HG03460 (cell line): Measurements from ENCODE around the gene SLC10A3.

Experiments
- ATAC-seq: cut with Tn5 transposase; IDR thresholded peaks from one replicate; pipeline ENCODE4 v1.9.1; 2021; ENCODE audit not compliant: unreplicated experiment

Gene SLC10A3

DNA sequence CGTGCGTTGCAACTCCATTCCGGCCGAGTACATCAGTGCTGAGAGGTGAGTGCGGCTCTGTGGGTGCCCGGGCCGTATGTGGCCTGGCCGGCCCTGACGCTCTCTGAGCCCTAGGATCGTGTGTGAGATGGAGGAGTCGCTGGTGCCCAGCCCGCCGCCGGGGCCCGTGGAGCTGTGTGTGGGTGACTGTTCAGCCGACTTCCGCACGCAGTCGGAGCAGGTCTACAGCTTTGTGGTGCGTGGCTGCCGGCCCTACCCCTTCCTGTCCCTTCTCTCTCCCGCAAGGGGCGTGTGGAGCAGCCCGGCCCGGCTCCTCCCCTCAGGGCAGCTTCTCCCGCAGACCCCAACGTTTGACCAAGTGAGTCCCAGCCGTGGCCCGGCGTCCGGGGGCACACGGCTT lies 24.4 kb downstream of the SLC10A3 start:
- ATAC-seq: no peak

DNA sequence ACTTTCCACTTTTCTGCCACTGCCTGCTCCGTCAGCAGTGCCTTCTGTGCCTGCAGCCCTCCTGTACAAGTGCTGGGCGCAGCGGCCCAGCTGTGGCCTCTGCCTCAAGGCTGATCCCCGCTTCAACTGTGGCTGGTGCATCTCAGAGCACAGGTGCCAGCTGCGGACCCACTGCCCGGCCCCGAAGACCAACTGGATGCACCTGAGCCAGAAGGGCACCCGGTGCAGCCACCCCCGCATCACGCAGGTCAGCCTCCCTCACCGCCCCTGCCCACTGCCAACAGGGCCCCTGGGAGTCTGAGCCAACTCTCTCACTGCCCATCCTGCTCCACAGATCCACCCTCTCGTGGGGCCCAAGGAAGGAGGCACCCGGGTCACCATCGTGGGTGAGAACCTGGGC lies 24.8 kb downstream of the SLC10A3 start:
- no peak for ATAC-seq

DNA sequence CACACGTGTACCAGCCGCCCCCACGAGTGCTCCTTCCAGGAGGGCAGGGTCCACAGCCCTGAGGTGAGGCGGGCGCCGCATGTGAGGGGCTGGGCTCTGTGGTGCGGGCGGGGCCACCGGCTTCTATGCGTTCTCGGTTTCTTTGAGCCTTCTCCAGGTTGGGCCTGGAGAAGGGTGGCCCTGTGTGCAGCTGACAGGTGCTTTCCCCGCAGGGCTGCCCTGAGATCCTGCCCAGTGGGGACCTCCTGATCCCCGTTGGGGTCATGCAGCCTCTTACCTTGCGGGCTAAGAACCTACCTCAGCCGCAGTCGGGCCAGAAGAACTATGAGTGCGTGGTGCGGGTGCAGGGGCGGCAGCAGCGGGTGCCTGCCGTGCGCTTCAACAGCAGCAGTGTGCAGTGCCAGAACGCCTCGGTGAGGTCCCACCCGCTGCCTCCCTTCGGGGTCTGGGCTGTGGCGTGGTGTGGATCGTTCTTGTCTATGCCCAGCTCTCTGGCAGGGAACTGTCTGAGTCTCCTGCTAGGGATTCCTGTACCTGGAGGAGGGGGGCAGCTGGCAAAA lies 25.5 kb downstream of the SLC10A3 start:
- ATAC-seq: no peak

DNA sequence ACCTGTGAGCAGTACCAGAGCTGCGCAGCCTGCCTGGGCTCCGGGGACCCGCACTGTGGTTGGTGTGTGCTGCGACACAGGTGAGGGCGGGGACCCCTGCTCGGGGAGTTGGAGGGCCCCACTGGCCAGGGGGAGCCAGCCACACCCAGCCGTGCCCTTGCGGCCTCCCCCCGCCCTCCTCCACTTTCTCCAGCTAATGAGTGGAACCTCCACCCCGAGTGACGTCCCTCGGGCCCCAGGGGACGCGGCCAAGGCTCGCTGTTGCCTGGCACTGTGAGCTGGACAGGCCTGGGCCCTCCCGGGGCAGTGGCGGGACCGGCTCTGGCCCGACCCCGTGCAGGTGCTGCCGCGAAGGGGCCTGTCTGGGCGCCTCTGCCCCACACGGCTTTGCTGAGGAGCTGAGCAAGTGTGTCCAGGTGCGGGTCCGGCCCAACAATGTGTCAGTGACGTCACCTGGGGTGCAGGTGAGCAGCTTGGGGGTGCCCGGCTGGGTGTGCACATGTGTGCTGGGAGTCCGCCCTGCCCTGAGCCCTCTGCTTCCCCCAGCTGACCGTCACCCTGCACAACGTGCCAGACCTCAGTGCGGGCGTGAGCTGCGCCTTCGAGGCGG lies 26.7 kb downstream of the SLC10A3 start:
- no peak for ATAC-seq

DNA sequence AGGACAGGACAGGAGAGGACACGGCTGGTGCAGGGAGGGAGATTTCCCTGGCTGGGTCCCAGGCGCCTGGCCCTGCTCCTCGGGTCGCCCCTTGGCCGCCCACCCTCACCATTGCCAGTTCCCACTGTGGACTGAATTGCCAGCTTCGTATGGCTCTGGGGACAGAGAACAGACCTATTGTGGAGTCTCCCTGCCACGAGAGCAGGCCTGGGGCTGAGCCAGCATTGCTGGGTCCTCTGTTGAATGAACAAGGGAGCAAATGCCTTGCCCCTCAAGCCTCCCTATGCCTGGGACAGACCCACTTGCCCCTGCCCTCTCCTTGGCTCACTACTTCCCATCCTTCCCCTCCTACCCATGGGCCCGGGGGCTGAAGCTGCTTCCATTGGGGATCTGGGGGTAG lies 28.0 kb downstream of the SLC10A3 start:
- no peak for ATAC-seq

DNA sequence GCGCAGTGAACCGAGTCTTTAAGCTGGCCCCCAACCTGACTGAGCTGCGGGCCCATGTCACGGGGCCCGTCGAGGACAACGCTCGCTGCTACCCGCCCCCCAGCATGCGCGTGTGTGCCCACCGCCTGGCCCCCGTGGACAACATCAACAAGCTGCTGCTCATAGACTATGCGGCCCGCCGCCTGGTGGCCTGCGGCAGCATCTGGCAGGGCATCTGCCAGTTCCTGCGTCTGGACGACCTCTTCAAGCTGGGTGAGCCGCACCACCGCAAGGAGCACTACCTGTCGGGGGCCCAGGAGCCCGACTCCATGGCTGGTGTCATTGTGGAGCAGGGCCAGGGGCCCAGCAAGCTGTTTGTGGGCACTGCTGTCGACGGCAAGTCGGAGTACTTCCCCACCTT lies 30.1 kb downstream of the SLC10A3 start:
- no peak for ATAC-seq

DNA sequence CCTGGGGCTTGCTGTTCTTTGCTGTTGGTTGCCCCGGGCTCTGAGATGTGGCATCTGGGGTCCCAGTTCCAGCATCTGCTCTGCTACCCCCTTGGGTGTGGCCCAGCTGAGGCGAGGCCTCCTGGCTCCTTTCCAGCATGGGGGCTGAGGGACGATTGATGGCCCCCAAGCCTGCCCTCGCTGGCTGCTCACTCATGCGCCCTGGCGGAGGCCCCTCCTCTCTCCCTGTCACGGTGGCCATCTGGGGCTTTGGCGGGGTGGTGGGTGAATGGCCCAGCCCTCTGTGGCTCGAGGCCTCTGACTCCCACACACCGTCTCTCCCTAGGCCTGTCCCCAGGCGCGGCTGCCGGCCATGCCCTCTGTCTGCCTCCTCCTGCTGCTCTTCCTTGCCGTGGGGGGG lies 30.6 kb downstream of the SLC10A3 start:
- no peak for ATAC-seq

DNA sequence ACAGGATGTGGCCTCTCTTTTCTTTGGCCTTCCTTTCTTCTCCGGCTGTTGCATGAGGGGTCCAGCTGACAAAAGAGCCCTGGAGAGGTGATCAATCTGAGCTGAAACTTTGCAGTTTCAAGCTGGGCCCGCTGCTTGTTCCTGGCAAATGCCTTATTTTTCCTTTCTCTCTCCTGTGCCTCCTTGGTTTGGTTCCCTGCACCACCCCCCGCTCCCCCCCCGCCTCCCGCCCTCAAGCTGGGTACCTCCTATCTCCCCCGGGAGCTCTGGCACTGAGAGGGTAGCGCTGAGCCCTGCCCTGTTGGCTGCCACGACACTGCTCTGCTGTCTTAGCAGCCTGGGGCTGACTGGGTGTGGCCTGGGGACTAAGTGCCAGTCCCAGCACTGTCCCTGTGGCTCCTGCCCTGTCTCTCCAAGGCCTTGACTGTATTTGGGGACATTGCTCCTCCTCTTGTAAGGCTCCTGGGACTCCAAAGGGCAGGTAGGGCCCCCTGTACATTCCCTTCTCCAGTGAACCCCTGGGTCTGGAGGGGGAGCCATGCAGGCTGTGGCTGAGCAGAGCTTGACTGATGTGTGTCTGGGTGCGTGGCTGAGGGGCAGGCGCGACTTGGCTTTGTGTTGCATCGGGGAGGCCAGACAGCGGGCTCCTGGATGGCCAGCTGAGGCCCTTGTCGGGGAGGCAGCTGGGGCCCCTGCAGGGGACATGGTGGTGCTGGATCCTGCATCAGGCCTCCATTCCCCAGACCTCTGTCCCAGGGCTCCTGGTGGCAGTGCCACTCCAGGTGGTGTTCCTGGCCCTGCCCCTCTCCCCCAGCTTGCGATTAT lies 31.3 kb downstream of the SLC10A3 start:
- no peak for ATAC-seq

DNA sequence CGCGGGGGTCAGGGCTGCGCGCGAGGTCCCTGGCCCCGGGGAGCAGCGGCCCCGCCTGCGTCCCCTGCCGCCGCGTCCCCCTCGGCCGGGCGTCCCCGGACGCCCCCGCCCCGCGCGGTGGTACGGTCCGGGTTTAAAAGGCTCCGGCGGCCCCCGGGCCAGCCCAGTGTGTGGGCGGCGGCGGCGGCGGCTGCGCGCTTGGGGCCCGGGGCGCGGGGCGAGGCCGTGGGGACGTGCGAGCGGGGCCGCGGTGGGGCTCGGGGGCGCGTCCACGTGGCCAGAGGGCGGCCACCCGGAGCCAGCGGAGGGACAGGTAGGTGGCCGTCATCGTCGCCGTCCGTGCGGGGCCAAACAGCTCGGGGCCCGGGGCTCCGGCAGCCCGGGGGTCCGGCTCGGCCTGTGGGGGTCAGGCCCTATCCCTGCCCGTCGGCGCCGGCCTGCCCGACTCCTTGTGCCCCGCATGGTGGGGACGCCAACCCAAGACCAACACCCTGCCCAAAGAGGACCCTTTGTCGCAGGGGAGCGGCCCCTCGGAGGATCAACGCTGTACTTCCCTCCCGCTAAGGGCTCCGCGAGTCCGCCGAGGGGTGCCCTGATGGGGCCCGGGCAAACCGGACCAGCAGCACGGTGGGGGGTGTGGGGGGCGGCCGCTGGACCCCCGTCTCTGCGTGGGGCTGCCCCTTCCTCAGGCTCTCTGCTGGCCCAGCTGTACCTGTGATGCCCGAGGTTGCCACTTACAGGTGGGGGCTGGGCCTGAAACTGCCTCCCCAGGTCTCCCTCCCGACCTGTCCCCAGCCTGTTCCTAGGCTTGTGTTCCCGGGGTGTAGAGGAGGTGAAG lies 32.1 kb downstream of the SLC10A3 start, which contains the start of gene PLXNA3:
TSS of gene PLXNA3 (plus strand) at position 166 of the 838 bp plus-strand sequence. CDS start 1,903 bp downstream, outside the sequence.
- peak; percentile 55 for ATAC-seq

DNA sequence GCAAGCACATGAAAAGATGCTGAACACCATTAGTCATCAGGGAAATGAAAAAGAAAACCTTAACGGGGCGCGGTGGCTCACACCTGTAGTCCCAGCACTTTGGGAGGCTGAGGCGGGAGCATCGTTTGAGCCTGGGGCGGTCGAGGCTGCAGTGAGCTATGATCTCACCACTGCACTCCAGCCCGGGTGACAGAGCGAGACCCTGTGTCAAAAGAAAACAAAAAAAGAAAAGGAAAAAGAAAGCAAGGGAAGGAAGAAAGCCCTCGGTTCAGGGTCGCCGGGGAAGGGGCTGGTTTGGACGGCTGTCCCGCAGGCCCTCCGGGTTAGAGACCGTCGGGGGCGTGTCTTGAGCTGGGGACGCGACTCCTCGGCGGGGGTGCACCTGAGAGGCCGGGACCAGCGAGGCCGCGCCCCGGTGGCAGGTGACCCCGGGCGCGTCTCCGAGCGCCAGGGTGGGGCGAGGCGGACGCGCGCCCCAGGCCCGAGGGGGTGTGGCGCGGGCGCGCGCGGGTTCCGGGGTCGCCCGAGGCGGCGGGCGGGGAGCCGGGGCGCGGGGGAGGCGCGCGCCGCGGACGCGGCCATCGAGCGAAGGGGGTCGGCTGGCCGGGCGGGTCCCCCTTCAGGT lies 32.8 kb downstream of the SLC10A3 start:
- ATAC-seq: peak; percentile 54

DNA sequence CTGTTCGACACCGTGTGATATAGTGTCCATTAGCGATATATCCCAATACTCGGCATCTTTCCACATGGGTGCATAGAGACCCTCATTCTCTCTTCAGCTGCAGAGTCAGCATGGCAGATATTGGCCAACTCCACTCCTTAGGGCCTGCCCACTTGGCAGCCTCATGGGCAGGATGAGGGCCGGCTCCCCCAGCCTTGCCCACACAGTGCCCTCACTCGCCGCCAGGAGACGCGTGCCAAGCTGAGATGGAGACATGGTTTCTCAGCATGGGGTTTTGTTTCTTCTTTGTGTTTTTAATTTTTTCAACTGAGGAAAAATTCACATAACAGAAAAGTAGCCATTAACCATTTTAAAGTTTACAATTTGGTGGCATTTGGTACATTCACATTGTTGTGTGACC lies 37.6 kb downstream of the SLC10A3 start:
- no peak for ATAC-seq

DNA sequence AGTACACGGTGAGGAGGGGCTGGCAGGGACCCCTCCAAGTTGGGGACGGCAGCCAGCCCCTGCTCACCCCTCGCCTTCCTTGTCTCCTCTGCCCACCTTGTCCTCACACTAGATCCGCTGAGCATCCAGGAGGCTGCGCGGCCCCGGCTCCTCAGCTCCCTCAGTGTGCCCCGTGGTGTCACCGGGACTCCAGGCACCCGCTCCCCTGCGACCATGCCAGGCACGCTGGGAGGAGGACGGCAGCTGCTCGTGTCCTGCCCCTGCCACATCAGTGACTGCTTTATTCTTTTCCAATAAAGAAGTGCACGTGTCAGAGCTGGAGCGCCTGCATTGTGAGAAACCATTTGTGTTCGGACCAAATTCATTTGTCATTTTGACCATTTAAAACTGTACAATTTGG lies 40.1 kb downstream of the SLC10A3 start:
- ATAC-seq: no peak

DNA sequence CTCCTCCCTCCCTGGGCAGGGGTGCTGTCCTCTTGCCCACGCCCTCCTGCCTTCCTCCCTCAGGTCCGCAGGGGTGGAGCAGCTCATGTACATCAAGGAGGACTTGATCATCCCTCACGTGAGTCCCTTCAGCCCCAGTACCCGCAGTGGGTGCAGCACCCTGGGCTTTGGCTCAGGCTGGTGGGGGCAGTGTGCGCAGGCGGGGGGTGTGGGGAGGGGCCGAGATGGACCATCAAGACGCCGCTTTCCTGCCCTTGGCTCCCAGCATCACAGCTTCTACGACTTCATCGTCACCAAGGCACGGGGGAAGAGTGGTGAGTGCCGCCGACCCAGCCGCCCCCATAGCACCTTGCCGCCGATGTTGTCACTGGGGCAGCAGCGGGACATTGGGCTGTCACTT lies 40.8 kb downstream of the SLC10A3 start:
- no peak for ATAC-seq

DNA sequence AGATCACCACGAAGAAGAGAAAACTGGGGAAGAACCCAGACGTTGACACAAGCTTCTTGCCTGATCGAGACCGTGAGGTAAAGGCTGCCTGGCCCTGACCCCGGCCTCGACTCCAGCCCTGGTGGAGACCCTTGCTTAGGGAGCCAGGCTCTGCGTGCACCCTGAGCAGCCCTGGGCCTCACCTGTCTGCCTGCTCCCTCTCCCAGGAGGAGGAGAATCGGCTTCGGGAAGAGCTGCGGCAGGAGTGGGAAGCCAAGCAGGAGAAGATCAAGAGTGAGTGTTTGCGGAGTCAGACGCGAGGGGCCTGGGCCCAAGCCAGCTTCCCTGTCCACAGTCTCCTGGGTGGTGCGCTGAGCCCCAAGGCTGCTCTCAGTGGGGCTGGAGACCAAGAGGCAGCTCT lies 41.9 kb downstream of the SLC10A3 start:
- ATAC-seq: no peak

DNA sequence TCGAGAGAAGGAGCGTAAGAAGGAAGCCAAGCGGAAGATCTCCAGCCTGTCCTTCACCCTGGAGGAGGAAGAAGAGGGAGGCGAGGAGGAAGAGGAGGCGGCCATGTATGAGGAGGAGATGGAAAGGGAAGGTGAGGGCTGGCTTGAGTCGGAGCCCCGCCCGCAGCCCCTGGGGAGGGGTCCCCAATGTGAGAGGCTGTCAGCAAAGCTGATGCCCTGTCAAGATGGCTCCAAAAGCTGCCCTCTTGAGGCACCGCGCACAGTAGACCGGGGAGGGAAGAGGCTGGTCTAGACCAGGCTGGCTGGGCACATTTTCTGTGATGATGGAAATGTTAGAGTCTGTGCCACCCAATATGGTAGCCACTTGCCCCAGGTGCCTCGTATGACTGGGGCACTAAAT lies 44.0 kb downstream of the SLC10A3 start:
- no peak for ATAC-seq

DNA sequence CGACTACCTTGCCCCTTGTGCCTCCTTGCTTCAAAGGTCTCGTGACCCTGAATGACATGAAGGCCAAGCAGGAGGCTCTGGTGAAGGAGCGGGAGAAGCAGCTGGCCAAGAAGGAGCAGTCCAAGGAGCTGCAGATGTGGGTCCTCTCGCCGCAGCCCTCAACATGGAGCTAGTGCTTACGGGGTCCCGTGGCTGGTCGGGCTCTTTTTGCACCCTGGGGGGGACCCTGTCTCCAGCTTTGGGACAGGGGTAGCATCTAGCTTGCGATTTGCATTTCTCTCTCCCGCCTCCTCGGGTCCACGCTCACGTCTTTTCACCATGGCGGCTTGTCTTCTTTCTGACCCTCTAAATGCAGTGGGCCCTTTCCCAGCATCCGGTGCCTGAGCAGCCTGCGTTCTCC lies 44.7 kb downstream of the SLC10A3 start:
- no peak for ATAC-seq

DNA sequence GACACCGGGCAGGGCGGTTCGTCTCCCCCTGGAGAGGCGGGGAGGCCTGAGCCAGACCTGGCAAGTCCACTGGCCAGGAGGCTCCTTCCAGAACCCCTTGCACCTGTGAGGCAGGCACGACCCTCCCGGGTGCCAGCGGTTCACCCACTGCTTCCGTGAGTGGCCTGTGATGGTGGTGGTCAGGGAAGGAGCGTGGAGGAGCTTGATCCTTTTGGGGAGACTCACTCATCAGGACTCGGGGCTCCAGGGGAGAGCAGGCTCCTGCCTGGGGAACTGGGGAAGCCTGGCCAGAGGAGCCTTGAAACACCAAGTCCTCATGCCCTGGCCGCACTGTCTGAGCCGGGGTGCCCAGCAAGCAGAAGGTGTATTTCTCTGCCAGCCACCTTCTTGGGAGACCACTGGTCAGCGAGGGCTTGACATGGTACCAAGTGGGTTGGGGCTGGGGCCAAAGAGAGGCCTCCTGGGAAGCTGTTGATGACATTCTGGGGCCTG lies 45.6 kb downstream of the SLC10A3 start:
- ATAC-seq: no peak

DNA sequence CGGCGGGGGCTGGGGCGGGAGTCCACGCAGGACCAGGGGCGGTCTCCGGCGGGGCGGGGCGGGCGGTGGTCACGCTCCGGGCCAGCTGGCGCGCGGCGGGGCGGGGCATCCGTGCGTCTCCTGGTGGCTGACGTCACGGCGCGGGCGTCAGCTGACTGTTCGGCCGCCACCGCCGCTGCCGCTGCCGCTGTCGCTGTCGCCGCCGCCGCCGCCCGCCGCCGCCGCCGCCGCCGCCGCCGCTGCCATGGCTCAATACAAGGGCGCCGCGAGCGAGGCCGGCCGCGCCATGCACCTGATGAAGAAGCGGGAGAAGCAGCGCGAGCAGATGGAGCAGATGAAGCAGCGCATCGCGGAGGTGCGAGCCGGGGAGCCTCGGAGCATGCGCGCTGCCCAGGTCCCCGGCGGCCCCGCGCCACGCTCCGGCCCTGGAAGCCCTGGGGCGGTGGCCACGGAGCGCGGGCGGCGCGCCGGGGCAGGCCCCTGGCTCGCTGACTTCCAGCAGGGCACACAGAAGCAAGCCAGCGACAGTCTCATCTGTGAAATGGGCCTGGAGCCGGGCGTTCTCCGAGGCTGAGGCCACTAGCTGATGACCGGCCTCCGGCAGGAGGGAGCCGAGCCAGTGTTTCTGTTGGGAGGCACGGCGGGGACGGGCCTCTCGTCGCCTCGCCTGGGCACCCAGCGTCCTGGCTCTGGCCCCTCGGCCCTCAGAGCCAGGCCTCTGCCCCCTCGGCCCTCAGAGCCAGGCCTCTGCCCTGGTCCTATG lies 46.3 kb downstream of the SLC10A3 start, which contains the start of gene FAM50A:
TSS of gene FAM50A (plus strand) at position 150 of the 763 bp plus-strand sequence. CDS start at position 245, 95 bp downstream.
- peak; percentile 87 for ATAC-seq

DNA sequence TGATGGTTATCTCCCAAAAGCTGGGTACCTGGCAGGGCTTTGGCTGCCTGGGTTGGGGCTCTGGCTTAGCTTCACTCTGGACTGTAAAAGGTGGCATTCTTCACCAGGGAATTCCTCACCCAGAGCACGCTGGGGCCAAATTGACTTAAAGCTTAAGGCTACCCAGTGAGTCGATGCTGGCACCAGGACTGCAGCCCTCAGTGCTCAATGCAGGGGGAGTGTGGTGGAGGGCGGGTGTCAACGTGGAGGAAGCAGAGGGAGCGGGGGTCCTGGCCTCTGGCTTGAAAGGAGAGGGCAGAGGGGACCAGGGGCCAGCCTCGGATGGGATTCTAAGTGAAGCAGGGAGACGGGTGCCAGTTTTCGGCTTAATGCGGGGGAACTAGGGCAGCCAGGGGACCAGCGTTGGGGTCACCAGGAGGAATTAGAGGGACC lies 46.9 kb downstream of the SLC10A3 start:
- ATAC-seq: peak; percentile 2
